COR-L47 (cell line): ENCODE measurements around the gene TRIP12.
"Not testable (repeated sequence)": the region's sequence is repeated elsewhere in the genome, so short reads cannot be mapped to it uniquely, and the experiment has no call there.

Experiments used
- DNase-seq: peaks from one replicate; lab custom pipeline; 2025; lab: John Stamatoyannopoulos, UW

TRIP12 gene

DNA sequence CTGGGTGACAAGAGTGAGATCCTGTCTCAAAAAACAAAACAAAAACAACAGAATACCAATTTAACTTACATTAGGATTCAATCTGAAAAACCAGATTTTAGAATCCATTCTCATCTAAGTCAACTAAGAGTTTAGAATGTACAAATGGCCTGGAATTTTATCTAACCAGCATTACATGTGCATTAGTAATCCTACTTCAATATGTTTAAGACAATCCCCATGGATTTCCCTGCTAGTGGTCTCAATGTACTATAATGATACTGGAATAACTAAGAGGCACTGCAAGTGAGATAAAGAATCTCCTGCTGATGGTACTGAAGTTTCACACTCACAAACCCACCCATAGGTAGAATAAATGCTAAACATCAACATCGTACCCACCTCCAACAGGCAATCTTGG, 153.6 kb downstream of the TRIP12 start:
- DNase-seq, result no peak

DNA sequence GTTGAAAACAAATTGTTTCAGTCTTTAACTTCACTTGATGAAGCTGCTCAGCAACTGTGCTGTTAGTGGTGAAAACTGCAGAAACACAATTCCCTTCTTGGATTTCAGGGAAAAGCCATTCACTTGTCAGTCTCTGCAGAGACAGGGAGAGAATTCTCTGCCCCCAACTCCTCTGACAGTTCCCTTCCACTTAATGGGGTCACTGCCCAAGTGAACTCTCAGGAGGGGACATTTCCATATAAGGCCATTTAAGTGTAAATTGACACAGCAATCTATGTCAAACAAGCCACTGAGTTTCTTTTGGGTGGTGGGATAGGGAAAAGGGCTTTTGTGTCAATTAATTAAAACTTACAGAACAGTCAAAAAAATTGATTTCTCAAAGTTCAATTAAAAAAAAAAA, 156.1 kb downstream of the TRIP12 start:
- DNase-seq, result no peak

DNA sequence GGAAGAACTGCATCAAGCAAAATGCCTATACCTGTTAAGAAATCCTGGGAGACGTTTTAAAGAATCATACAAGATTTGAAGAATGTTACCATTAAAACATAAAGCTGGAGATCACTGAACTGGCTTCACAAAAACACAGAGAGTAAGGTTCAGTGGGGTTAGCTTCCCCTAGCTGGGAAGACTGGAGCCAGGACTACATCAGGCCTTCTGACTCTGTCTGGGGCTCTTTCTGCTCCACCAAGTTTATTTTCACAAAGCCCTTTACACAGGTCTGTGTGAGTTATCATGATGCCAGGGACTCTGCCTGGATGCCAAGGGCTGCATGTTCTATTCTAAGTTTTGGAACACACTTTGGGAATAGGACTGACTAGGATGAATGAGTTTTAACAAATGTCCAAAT, 160.1 kb downstream of the TRIP12 start:
- no peak for DNase-seq

DNA sequence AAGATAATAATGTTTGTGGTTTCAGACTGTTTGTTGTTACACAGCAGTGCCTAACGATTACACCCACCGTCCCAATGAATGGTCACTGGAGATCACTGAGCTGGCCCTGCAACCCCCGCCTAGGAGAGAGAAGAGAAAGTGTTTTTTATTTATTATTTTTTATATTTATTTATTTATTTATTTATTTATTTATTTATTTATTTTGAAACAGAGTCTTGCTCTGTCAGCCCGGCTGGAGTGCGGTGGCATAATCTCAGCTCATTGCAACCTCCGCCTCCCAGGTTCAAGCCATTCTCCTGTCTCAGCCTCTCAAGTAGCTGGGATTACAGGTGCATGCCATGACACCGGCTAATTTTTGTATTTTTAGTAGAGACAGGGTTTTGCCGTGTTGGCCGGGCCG, 164.3 kb downstream of the TRIP12 start:
- DNase-seq, result not testable (repeated sequence)

DNA sequence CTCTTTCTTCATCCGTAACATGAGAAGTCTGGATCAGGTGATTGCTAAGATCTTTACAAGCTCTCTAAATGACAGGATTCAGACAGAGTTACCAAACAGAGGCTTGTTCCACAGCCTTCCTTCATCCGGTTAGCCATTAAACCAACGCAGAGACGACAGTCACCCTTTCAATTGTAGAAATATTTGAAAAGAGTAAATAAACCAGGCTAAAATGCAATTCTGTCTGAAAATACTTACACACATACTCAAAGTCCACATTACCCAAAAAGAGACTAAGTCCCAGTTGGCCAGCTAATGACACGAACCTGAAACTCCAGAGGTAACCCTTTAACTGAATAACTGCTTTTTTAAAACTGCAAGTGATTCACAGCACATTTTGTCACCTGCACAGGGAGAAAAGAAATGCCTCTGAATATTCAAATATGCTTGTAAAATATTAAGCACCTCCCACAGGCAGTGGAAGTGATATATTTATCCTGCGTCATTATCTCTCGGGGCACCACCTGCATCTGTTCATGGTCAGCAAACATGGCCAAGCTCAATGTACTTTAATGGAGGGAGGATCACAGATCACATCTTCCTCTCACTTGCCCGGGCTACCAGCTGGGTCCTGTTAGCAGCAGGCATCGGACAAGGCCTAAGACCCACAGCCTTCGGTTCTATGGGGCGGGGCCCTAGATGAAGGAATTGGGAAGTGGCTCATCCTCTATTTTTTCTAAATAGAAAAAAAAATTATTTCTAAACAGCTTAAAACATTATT, 168.7 kb downstream of the TRIP12 start:
- no peak for DNase-seq

DNA sequence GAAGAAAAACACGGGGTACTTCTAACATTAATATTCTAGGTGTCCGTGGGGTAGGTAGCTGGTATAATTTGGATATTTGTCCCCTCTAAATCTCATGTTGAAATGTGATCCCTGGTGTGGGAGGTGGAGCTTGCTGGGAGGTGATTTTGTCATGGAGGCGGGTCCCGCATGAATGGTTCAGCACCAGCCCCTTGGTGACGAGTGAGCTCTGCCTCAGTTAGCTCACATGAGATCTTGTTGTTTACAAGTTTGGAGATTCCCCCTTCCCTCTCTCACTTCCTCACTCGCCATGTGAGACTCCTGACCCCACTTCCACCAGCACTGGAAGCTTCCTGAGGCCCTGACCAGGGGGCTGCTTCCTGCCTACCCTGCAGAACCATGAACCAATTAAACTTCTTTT, 172.0 kb downstream of the TRIP12 start:
- no peak for DNase-seq

DNA sequence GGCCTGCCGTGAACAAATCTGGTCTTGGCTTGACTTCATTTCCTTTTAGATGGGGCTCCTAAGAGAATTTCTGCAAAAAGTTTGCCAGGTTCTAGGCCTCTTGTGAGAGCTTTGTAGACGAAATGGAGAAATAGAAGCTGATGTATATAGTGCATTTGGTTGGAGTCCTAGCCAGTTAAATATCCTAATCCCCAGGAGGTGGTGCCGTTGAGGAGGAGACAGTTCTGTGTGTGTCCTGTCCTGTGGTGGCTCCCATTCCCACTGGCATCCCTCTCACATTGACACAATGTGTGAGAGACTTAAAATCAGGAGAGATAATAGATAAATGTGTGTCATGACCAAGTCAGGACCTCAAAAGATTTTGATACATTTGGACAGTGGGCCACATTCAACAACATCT, 172.9 kb downstream of the TRIP12 start:
- no peak for DNase-seq

DNA sequence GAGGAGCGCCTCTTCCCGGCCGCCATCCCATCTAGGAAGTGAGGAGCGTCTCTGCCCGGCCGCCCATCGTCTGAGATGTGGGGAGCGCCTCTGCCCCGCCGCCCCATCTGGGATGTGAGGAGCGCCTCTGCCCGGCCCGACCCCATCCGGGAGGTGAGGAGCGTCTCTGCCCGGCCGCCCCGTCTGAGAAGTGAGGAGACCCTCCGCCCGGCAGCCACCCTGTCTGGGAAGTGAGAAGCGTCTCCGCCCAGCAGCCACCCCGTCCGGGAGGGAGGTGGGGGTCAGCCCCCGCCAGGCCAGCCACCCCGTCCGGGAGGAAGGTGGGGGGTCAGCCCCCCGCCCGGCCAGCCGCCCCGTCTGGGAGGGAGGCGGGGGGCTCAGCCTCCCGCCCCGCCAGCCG, 179.1 kb downstream of the TRIP12 start:
- DNase-seq, result not testable (repeated sequence)

DNA sequence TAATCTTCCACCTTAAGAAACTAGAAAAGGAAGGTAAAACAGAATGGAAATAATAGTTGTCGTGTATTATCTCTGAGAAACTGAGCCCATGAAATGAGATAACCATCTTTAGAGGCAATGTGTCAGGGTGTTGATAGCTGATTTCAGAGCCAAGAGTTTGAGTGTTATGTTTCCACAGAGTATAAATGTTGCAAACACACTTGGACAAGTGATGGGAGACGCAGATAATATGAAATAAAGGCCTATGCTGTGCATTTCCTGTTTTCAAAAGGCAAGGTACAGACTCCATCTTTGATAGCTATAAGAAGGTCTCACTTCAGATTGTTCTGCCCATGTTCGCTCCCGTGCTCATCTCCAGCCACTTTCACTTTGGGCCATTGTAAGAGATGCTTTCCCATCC, 181.5 kb downstream of the TRIP12 start:
- no peak for DNase-seq

DNA sequence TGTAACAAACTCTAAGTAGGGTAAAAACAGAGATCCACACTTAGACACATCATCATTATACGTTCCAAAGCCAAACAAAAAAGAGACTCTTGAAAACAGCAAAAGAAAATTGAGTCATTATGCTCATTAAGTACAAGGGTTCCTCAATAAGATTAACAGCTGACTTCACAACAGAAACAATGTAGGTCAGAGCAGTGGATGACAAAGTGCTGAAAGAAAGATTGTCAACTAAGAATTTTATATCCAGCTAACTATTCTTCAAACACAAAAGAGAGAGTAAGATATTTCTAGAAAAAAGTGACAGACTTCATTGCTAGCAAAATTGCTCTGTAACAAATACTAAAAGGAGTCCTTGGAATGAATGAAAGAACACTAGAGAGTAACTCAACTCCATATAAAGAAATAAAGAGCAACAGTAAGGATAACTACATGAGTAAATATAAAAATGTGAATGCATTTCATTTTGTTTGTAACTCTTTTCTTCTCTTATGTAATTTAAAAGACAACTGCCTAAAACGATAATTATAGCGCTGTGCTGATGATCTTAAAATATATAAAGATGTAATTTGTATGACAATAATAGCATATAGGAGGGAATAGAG, 183.7 kb downstream of the TRIP12 start:
- no peak for DNase-seq

DNA sequence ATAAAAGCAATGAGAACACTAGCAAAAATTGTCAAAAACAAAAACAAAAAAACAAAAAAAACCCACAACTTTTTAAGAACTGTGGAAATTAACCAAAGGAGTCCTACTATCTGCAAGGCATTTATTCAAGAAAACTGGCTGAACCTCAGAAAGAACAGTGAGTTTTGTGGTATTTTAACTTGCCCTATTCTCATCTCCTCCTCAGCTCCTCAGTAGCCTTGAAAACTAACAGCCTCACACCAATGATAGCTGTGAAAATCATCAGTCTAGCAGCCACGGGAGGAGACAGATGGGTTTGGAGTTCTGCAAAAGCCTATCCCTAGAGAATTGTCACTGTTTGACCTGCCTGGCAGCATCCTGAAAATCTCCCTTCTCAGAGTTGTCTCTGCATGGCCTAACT, 187.4 kb downstream of the TRIP12 start:
- DNase-seq, result no peak

DNA sequence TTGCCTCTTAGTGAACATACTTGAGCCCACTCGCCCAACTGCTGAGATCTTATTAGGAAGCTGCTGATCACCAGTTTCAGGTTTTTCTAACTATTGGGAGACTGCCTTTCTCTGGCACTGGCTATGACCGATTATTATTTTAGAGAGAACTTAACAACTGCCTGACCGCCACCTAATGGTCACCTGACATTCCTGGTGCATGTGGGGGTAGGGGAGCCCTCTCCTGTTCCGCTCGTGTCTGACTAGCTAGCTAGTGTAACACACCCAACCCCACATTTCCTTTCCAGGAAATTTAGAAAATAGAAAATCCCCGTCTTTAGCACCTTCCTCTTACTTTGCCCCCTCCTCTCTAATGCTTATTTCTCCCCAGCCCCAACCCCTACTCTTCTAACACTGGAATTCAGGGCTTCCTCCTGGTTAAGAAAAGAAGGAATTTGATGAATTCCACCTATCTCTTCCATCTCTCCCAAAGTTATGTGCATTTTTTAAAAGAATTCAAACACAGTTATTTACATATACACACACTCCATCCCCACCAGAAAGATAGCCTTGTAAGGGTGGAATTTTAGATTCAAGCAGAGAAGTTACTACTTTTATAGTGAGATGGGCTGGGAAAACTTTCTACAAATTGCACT, 188.1 kb downstream of the TRIP12 start:
- DNase-seq, result no peak

DNA sequence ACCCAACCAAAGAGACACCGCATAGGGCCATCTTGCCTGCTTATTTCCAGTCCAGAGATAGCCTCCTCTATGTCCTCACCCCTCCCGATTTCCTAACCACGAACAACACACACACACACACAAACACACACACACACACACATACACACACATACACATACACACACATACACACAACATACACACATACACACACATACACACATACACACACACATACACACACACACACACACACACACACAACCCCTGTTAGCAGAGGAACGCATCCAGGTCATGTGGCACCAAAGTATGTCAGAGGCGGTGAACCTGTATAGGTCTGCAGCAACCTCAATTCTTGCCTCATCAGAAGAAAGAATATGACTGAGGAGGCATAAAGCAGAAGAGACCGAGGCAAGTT, 188.9 kb downstream of the TRIP12 start:
- no peak for DNase-seq

DNA sequence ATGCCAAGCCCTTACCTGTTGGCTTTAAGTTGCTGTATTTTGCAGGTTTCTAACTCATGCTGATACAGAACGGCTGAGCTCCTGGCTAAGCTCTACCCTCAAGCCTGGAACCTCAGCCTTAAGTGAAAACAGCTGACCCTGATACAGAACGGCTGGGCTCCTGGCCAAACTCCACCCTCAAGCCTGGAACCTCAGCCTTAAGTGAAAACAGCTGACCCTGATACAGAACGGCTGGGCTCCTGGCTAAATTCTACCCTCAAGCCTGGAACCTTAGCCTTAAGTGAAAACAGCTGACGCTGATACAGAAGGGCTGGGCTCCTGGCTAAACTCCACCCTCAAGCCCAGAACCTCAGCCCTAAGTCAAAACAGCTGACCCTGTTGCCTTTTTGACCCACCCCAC, 189.9 kb downstream of the TRIP12 start:
- no peak for DNase-seq

DNA sequence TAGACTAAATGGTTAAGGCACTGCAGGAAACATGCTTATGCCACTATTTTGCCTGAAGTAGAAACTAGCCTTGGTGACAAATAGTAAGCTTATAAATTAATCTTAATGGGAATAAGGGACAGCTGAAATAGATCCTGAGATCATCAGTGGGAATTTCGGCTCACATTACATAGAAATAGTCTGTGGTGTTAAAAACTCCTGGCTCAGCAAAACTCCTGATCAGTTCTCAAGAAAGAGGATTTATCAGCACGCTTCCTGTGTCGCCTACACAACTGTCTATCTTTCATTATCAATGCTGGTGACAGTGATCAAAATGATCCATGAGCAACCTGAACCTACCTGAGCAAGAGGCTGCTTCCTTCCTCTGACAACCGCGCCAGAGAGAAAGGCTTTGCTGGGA, 190.4 kb downstream of the TRIP12 start:
- DNase-seq, result no peak

DNA sequence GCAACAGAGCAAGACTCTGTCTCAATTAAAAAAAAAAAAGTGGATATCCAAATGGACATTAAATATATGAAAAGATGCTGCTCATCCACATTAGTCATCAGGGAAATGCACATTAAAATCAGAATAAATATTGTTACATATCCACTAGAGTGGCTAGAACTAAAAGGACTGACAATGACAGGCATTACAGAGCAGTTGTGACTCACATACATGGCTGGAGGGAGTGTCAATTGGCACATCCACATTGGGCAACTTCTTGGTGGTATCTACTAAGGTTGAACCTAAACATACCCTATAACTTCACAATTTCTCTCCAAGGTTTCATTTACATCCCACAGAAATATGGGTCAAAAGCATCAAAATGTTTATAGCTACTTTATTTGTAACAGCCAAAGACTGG, 193.4 kb downstream of the TRIP12 start:
- DNase-seq, result no peak

DNA sequence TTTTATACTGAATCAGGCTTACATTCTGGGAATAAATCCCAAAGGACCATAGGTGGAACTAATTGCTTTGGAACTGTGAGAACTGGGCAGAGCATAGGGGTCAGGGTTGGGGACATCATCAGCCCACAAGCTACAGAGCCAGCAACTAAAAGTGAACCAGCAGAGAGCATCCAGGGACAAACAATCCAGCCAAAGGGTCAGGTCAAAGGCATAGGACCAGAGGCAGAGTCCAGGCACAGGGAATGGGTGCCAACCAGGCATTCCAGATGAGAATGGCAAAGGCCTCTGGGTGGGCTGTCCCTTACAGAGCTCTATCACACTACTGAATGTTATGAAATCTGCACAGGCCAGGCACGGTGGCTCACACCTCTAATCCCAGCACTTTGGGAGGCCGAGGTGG, 195.2 kb downstream of the TRIP12 start:
- DNase-seq, result no peak

DNA sequence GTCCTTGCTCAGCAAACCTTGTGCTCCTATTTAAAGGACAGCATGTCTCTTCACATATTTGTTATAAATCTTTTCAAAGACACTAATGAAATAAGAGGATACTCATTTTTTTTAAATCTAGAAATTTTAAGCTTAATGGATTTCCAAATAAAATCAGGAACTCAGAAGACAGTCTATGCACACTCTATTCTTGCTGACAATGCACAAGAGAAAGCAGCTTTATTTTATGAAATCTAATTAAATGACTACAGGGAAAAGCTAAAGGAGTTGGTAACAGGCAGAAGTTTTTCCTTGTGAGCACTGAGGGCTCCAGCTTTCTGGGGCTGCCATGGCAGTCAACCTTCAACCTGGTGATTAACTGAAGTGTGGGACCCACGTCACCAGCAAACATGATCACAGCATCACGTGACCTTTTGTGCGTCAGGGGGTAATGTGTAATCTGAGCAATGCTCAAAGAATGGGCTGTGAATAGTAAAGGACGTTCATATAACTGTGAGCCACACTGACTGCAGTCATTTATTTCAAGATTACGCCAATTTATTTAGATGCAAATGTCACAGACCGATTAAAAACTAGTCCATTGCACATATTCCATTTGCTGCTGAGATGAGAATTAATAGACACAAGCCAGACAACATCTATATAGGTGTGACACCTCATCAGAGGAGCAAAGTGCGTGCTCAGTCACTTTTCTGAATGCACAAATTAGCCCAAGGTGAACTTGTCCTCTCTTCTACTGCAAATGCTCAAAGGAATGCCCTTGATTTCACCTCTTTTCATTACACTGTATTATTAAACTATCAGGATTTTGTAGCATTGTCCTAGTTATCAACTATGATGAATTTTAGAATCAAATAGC, 195.9 kb downstream of the TRIP12 start:
- DNase-seq, result no peak

DNA sequence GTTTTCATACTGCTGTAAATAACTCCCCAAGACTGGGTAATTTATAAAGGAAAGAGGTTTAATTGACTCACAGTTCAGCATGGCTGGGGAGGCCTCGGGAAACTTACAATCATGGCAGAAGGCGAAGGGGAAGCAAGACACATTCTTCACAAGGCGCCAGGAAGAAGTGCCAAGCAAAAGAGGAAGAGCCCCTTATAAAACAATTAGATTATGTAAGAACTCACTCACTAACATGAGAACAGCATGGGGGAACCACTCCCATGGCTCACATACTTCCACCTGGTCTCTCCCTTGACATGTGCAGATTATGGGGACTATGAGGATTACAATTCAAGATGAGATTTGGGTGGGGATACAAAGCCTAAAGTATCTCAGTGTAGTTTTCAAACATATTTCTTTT, 198.6 kb downstream of the TRIP12 start:
- DNase-seq, result not testable (repeated sequence)

DNA sequence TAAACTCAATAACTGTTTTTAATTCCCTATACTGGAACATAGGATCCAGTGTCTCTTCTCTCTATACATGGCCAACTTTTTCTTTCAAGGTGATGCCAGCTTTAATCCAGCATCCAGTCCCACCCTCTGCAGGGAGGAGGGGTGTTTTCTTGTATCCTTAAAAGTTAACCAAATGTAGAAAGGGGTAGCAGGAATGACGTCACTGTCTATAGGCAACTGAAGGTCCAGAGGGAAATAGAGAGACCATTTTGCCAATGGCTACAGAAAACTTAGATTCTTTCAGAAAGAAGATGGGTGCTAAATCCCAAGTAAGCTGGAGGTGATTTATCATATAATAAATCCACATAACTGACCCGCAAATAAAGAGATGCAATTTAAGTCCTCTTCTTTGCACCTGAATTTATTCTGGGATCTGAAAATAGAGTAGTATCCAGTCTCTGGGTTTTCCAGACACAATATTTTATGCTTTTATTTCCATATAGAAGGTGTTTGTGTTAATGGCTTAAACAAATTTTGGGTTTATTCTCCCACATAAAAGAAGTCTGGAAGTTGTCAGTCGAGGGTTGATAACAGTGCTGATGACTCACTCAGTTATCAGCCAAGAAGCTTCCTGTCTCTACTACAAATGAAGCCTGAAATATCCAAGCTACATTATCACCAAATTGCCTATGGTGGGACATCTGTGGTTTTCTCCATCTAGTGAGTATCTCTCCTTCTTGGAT, 201.7 kb downstream of the TRIP12 start:
- no peak for DNase-seq

DNA sequence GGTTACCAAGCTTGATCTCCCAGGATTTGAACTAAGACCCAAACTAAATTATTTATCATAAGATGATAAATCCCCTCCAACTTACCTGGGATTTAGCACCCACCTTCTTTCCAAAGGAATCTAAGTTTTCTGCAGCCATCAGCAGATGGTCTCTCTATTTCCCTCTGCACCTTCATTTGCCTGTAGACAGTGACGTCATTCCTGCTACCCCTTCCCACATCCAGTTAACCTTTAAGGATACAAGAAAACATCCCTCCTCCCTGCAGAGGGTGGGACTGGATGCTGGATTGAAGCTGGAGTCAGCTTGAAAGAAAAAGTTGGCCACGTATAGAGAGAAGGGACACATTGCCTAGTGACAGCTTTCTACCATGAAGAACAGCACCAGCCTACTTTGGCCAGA, 203.8 kb downstream of the TRIP12 start:
- DNase-seq, result no peak
